NCI-H2171 (cell line): ENCODE measurements around the gene CYTH4.
A peak's percentile ranks its signal among the peaks of the same experiment; 100 is the strongest.
"Not testable (repeated sequence)": the region's sequence is repeated elsewhere in the genome, so short reads cannot be mapped to it uniquely, and the experiment has no call there.

ENCODE experiments used
- DNase-seq: peaks from one replicate; lab custom pipeline; 2025; lab: John Stamatoyannopoulos, UW

CYTH4 gene

GRCh38 chr22:37282385-37282677, at the start of gene CYTH4:
TSS of gene CYTH4 (plus strand) at chr22:37282508. CDS start at chr22:37282570, 62 bp downstream.
- no peak for DNase-seq

- DNase-seq: not testable (repeated sequence)
These were observed 48.9 kb upstream of the CYTH4 start for GRCh38 chr22:37233371-37233750.

GRCh38 chr22:37233751-37234631, 48.3 kb upstream of the CYTH4 start:
- no peak for DNase-seq

- no peak for DNase-seq
These were observed 47.3 kb upstream of the CYTH4 start for GRCh38 chr22:37234736-37235711.

GRCh38 chr22:37235897-37236607, 46.3 kb upstream of the CYTH4 start:
- DNase-seq: no peak

GRCh38 chr22:37237371-37238268, 44.7 kb upstream of the CYTH4 start:
- DNase-seq: no peak

- DNase-seq: no peak
These were observed 42.7 kb upstream of the CYTH4 start for GRCh38 chr22:37239336-37240239.

GRCh38 chr22:37240240-37240940, 41.9 kb upstream of the CYTH4 start:
- no peak for DNase-seq

GRCh38 chr22:37240941-37241320, 41.4 kb upstream of the CYTH4 start:
- no peak for DNase-seq

GRCh38 chr22:37241351-37242142, 40.8 kb upstream of the CYTH4 start:
- DNase-seq: no peak

- no peak for DNase-seq
These were observed 39.9 kb upstream of the CYTH4 start for GRCh38 chr22:37242395-37242918.

GRCh38 chr22:37243402-37244113, 38.8 kb upstream of the CYTH4 start:
- DNase-seq: no peak

- peak; percentile 45 for DNase-seq
These were observed 38.0 kb upstream of the CYTH4 start, which contains the start of gene RAC2 for GRCh38 chr22:37244114-37244921. TSS of gene RAC2 (minus strand) at chr22:37244269. CDS start at chr22:37244148, 121 bp downstream.

- no peak for DNase-seq
These were observed 37.2 kb upstream of the CYTH4 start for GRCh38 chr22:37244922-37245722.

GRCh38 chr22:37245740-37246139, 36.6 kb upstream of the CYTH4 start:
- no peak for DNase-seq

- no peak for DNase-seq
These were observed 34.1 kb upstream of the CYTH4 start for GRCh38 chr22:37248251-37248650.
